ENCODE data around the gene GPANK1. TPM values are rescaled to one million over a fixed set of nuclear protein-coding genes. Genes with fewer than 3 reads are reported as not detected.

GPANK1 gene
- total and polyA plus RNA-seq, 2 of the 13 experiments (the other 11 are each of a cell fraction or from before 2014, with no cell fraction given): 15.4 to 22.8 TPM

GRCh38 chr6:31702819-31703716 lies 38.3 kb upstream of the GPANK1 start, which contains the start of gene ABHD16A (continued):
- TF ChIP-seq ZKSCAN5 (CRISPR knock-in tag; IDR thresholded peaks at IDR 0.05) (no peak), U2AF2 (IDR thresholded peaks at IDR 0.05; ENCODE audit: low read depth, low read length) (no peak), TCF7 (IDR thresholded peaks at IDR 0.05; ENCODE audit: low read depth) (no peak), RFXANK (CRISPR knock-in tag; IDR thresholded peaks at IDR 0.05) (peak; percentile 83; the same call in 1 of the 2 replicates), ZNF468 (CRISPR knock-in tag; IDR thresholded peaks at IDR 0.05) (no peak), HNRNPH1 (optimal IDR thresholded peaks at IDR 0.05; ENCODE audit: low read depth, low read length) (no peak), RFX5 (IDR thresholded peaks at IDR 0.05; ENCODE audit: low read depth, low read length) (no peak), POLR2G (IDR thresholded peaks at IDR 0.05; ENCODE audit: low read depth, low read length) (peak; percentile 97), E2F5 (CRISPR knock-in tag; conservative IDR thresholded peaks at IDR 0.05) (no peak), CBX2 (IDR thresholded peaks at IDR 0.05; ENCODE audit: low read depth, low read length) (no peak), CBX2 (CRISPR knock-in tag; IDR thresholded peaks at IDR 0.05; ENCODE audit: low read depth) (no peak), HOXA5 (CRISPR knock-in tag; IDR thresholded peaks at IDR 0.05) (peak; percentile 75; the same call in 1 of the 2 replicates), ZBTB33 (CRISPR knock-in tag; IDR thresholded peaks at IDR 0.05) (peak; percentile 52), GATAD1 (CRISPR knock-in tag; IDR thresholded peaks at IDR 0.05) (peak; percentile 89), ZNF484 (CRISPR knock-in tag; IDR thresholded peaks at IDR 0.05; ENCODE audit: borderline replicate concordance, low read depth) (no peak; the same call in 1 of the 2 replicates), NFYC (CRISPR knock-in tag; IDR thresholded peaks at IDR 0.05) (peak; percentile 46; the same call in 1 of the 2 replicates), AGO1 (IDR thresholded peaks at IDR 0.05; ENCODE audit: low read depth, low read length, poor library complexity, severe bottlenecking) (peak; percentile 41), PBX2 (CRISPR knock-in tag; IDR thresholded peaks at IDR 0.05) (no peak), ZNF678 (CRISPR knock-in tag; IDR thresholded peaks at IDR 0.05) (no peak), ZNF776 (CRISPR knock-in tag; IDR thresholded peaks at IDR 0.05) (no peak), YY1 (IDR thresholded peaks at IDR 0.05; ENCODE audit: insufficient read depth, insufficient replicate concordance, low read depth, low read length) (peak; percentile 72), ZUFSP (CRISPR knock-in tag; IDR thresholded peaks at IDR 0.05; ENCODE audit: borderline replicate concordance) (no peak), FOXM1 (CRISPR knock-in tag; IDR thresholded peaks at IDR 0.05) (no peak), ATF4 (CRISPR knock-in tag; IDR thresholded peaks at IDR 0.05) (peak in 1 of 2 experiments; percentile 73; a peak in 1 of 4 replicates)

All from HepG2 (cell line).